ENCODE data around the gene TTLL4. TPM values are rescaled to one million over a fixed set of nuclear protein-coding genes. Genes with fewer than 3 reads are reported as not detected.
A peak's percentile ranks its signal among the peaks of the same experiment; 100 is the strongest.

The TTLL4 gene
- total RNA-seq, 2 donors from 2014 or later, result 8.2 to 9.9 TPM

DNA sequence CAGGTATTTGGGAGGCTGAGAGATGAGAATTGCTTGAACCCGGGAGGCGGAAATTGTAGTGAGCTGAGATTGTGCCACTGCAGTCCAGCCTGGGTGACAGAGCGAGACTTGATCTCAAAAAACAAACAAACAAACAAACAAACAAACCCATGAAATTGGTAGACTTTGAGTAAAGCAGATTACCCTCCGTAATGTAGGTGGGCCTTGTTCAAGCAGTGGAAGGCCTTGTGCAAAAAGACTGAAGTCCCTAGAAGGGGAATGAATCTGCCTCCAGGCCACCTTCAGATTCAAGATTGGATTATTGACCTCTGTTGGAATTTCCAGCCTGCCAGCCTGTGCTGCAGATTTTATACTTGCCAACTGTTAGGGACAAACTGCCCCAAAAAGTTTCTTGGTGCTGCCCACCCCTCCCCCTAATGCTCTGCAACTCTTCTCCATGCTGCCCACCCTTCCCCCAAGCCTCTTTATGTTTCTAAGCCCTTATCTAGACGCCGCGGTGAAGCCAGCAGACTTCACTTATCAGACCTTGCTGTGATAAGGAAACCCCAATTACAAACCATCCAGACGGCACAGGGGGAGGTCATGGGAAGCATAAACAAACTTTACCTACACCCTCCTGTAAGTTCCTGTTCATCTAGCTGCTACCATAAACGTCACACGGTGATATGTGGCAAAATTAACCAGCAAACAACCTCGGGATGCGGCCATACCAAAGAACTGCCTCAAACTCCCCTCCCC is 88.3 kb downstream of the TTLL4 start:
- Histone ChIP-seq H3K9me3 (peaks cover 0 to 2% of the 10 kb centered on the region in 2 donors), H3K27me3 (no peaks in the 10 kb centered on the region), H3K4me1 (peaks cover 0 to 4% of the 10 kb centered on the region in 2 donors), H3K36me3 (no peaks in the 10 kb centered on the region), H3K4me3 (no peak overlapping the region), H3K27ac (no peak overlapping the region)
- no peak for DNase-seq (ENCODE audit: low spot score)
- TF ChIP-seq, protein P1, sequence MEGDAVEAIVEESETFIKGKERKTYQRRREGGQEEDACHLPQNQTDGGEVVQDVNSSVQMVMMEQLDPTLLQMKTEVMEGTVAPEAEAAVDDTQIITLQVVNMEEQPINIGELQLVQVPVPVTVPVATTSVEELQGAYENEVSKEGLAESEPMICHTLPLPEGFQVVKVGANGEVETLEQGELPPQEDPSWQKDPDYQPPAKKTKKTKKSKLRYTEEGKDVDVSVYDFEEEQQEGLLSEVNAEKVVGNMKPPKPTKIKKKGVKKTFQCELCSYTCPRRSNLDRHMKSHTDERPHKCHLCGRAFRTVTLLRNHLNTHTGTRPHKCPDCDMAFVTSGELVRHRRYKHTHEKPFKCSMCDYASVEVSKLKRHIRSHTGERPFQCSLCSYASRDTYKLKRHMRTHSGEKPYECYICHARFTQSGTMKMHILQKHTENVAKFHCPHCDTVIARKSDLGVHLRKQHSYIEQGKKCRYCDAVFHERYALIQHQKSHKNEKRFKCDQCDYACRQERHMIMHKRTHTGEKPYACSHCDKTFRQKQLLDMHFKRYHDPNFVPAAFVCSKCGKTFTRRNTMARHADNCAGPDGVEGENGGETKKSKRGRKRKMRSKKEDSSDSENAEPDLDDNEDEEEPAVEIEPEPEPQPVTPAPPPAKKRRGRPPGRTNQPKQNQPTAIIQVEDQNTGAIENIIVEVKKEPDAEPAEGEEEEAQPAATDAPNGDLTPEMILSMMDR (IDR thresholded peaks at IDR 0.05), result no peak

GRCh38 chr2:218799990-218800389 is 89.4 kb downstream of the TTLL4 start:
- DNase-seq (ENCODE audit: low spot score), result no peak
- H3K9me3 ChIP-seq, result peaks cover 0 to 12% of the 10 kb centered on the region in 2 donors
- H3K4me3 ChIP-seq, result no peak overlapping the region
- no peak overlapping the region for H3K27ac ChIP-seq
- TF ChIP-seq, protein P1 (IDR thresholded peaks at IDR 0.05), result no peak
- no peaks in the 10 kb centered on the region for H3K27me3 ChIP-seq
- no peaks in the 10 kb centered on the region for H3K36me3 ChIP-seq
- H3K4me1 ChIP-seq, result peaks cover 0 to 4% of the 10 kb centered on the region in 2 donors

GRCh38 chr2:218802386-218802994 is 91.9 kb downstream of the TTLL4 start:
- Histone ChIP-seq H3K27me3 (no peaks in the 10 kb centered on the region), H3K27ac (no peak overlapping the region), H3K4me1 (peaks cover 0 to 14% of the 10 kb centered on the region in 2 donors), H3K9me3 (peaks cover 0 to 12% of the 10 kb centered on the region in 2 donors), H3K36me3 (no peaks in the 10 kb centered on the region), H3K4me3 (no peak overlapping the region)
- DNase-seq (ENCODE audit: low spot score), result no peak
- TF ChIP-seq, protein P1 (IDR thresholded peaks at IDR 0.05), result no peak

- no peak overlapping the region for H3K27ac ChIP-seq
- H3K4me3 ChIP-seq, result no peak overlapping the region
- no peaks in the 10 kb centered on the region for H3K27me3 ChIP-seq
- H3K9me3 ChIP-seq, result peaks cover 0 to 12% of the 10 kb centered on the region in 2 donors
- peaks cover 0 to 10% of the 10 kb centered on the region in 2 donors for H3K4me1 ChIP-seq
- DNase-seq (ENCODE audit: low spot score), result peak; percentile 21
- no peaks in the 10 kb centered on the region for H3K36me3 ChIP-seq
- TF ChIP-seq, protein P1 (IDR thresholded peaks at IDR 0.05), result no peak
Measured at GRCh38 chr2:218804817-218805216, 94.2 kb downstream of the TTLL4 start.

Other genes starting within 250 kb of the TTLL4 start
- gene USP37, start 142.5 kb upstream of the TTLL4 start, total RNA-seq, result 1 to 10 TPM; 5.2 to 5.3 TPM
- gene CNOT9, start 142.0 kb upstream of the TTLL4 start, total RNA-seq, result 10 to 100 TPM; 20.3 to 26.2 TPM
- gene PLCD4, start 102.9 kb upstream of the TTLL4 start, total RNA-seq, result under 1 TPM; 0.51 to 0.70 TPM
- gene ZNF142, start 51.2 kb upstream of the TTLL4 start, total RNA-seq, result 10 to 100 TPM; 13.6 to 17.9 TPM
- gene BCS1L, start 51.2 kb upstream of the TTLL4 start, total RNA-seq, result 10 to 100 TPM; 16.8 to 21.2 TPM
- 10 to 100 TPM; 13.9 to 18.2 TPM for gene RNF25, start 38.8 kb upstream of the TTLL4 start, total RNA-seq
- gene STK36, start 38.7 kb upstream of the TTLL4 start, total RNA-seq, result 1 to 10 TPM; 6.0 to 8.5 TPM
- 10 to 100 TPM; 17.2 to 23.4 TPM for gene CYP27A1, start 71.3 kb downstream of the TTLL4 start, total RNA-seq
- gene PRKAG3, start 121.0 kb downstream of the TTLL4 start, total RNA-seq, result under 1 TPM in 1 of 2 donors, not detected in 1; 0.19 TPM
- 1 to 10 TPM; 1.8 to 2.4 TPM for gene WNT6, start 149.0 kb downstream of the TTLL4 start, total RNA-seq
- 1 to 10 TPM in 1 of 2 donors, under 1 TPM in 1; 0.90 to 1.2 TPM for gene WNT10A, start 170.0 kb downstream of the TTLL4 start, total RNA-seq
- not detected for gene CDK5R2, start 248.8 kb downstream of the TTLL4 start, total RNA-seq

All from right atrium auricular region (tissue), 2 donors.